ENCODE results near the gene FXN.
"Not testable (repeated sequence)": the region's sequence is repeated elsewhere in the genome, so short reads cannot be mapped to it uniquely, and the experiment has no call there.

FXN gene

GRCh38 chr9:69071059-69071458, 35.5 kb downstream of the FXN start:
- DNase-seq = no peak

GRCh38 chr9:69073103-69073502, 37.6 kb downstream of the FXN start:
- DNase-seq = no peak

DNA sequence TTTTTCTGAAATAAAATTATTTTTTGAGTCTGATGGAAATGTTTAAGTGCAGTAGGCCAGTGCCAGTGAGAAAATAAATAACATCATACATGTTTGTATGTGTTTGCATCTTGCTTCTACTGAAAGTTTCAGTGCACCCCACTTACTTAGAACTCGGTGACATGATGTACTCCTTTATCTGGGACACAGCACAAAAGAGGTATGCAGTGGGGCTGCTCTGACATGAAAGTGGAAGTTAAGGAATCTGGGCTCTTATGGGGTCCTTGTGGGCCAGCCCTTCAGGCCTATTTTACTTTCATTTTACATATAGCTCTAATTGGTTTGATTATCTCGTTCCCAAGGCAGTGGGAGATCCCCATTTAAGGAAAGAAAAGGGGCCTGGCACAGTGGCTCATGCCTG, 39.2 kb downstream of the FXN start:
- DNase-seq = no peak

DNA sequence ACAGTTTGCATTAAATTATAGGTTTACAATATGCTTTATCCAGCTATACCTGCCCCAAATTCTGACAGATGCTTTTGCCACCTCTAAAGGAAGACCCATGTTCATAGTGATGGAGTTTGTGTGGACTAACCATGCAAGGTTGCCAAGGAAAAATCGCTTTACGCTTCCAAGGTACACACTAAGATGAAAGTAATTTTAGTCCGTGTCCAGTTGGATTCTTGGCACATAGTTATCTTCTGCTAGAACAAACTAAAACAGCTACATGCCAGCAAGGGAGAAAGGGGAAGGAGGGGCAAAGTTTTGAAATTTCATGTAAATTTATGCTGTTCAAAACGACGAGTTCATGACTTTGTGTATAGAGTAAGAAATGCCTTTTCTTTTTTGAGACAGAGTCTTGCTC, 41.0 kb downstream of the FXN start:
- no peak for DNase-seq

DNA sequence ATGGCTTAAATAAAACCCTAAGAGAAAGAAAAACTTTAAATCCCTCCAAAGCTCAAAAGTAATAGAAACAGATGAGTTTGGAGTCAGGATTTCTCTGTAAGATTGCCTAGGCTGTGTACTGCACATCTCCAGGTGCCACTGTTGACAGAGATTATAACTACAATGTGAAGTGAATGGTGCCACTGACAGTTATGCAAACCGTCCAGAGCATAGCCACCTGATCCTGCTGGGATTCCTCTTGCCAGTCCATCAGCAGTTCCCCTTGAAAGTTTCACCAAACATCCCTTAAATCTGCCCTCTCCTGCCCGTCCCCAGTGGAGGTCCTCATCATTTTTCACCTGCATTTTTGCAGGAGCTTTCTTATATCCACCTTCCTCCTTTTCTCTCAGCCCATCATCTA, 42.5 kb downstream of the FXN start:
- no peak for DNase-seq

GRCh38 chr9:69078581-69078980, 43.0 kb downstream of the FXN start:
- DNase-seq = no peak

DNA sequence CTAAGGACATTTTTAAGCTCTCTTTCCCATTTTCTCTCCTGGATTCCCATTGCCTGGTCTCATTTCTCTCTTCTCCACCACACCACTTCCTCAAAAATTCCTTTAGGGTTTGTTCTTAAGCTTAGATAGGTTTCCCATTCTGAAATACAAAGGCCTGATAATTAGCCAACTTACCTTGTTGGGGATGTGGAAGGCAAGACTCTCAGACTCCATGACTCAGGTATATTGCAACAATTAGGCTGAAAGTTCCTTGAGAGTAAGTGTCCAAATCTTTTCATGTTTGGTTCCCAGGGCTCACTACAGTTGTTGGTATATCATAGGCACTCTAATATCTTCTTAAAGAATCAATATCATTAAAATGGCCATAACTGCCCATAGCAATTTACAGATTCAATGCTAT, 43.6 kb downstream of the FXN start:
- DNase-seq = no peak

GRCh38 chr9:69081261-69081660, 45.7 kb downstream of the FXN start:
- no peak for DNase-seq

DNA sequence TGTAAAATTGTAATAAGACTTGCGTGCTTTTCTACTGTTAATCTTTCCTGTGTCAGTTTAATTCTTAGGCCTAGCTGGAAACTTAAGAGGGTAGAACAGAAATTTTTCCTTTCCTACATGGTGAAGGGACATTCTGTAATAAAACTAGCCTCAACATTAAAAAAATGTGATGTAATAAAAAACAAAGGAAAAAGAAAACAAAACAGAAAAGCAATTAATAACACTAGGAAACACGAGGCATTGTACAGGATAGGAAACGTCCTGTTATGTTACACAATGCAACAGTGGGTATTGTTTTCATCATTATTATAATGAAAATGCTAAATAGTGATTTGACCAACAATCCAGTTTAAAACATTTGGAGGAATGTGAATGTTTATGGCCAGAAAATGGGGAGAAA, 47.8 kb downstream of the FXN start:
- DNase-seq = no peak

- DNase-seq = no peak
These were observed 50.2 kb downstream of the FXN start for GRCh38 chr9:69085569-69086283.

DNA sequence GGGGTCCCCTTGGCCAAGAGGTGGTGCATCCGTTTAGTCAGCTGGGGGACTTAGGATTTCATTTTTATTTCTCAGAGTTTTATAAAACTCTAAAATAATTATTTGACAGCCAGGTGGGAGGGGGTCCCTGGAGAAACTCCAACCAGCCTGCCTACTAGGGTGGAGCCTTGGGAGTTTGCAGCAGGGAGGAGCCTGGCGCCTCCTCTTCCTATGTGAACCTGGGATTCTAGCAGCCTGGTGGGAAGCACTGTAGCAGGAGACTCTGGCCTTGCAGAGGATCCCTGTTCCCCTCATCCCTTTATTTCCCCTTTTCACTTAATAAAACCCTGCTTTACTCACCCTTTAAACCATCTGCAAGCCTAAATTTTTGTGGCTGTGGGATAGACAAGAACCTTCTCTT, 50.8 kb downstream of the FXN start:
- no peak for DNase-seq

GRCh38 chr9:69086769-69087168, 51.2 kb downstream of the FXN start:
- DNase-seq = no peak

GRCh38 chr9:69089082-69089481, 53.5 kb downstream of the FXN start:
- no peak for DNase-seq

DNA sequence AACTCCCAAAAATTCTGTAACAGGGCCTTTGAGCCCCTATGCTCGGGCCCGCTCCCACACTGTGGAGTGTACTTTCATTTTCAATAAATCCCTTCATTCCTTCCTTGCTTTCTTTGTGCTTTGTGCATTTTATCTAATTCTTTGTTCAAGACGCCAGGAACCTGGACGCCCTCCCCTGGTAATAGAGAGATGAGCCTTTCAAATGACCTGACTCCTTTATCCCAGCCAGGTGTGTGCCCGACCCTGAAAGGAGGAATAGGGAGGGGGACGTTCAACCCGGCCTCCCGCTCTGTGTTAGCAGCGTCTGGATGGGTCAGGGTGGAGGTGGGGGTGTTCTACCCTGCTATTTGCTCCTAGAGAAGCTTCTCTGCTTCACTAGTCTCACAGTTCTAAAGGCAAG, 53.9 kb downstream of the FXN start:
- no peak for DNase-seq

DNA sequence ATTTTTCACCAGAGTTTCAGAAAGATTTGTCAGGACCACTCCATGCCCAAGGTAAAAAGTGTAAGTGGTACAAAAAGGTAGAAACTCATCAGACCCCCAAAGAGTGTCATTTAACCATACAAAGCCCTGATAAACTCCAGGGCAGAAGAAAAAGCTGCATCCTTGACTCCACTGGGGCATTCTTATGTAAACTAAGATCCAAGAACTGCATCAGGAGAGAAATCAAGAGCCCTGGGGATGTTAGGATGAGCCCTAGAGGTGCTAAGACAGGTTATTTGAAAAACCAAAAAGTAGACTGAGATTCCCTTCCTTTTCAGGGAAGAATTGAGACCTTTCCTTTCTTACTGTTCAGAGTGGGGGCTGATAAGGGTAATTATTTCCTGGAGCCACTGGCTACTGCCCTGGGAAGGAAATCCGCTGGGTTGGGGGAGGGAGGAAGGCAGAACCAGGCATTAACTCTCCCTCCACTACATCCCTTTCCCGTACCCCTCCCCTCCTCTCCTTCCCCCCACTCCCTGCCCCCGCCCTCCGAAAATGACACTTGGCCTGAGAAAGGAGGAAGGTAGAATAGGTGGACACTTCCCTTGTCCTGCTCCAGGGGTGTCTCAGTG, 54.7 kb downstream of the FXN start:
- no peak for DNase-seq

GRCh38 chr9:69090946-69091345, 55.4 kb downstream of the FXN start:
- DNase-seq = no peak

DNA sequence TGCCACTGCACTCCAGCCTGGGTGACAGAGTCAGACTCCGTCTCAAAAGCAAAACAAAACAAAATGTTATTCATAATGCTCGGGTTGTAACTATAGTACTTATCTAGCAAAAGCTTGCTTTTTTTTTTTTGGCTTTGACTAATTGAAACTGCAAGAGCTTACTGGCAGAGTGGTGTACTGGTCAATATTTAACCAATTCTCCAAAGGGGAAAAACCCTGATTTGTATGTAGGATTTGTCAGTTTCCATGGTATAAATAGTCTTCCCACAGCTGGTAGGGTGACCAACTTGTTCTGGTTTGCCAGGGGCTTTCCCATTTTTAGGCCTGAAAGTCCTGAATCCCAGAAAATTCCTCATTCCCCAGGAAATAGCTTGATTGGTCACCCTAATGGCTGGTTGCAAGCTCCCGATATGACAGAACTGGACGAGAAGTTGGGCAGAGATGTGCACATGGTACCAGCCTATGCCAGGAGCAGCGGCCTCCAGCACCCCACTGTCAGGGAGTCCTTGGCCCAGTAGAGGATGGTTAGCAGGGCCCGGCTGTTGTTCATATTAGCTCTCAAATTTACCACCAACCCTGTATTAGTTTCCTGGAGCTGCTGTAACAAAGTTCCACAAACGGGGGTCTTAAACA, 58.0 kb downstream of the FXN start:
- DNase-seq = no peak

DNA sequence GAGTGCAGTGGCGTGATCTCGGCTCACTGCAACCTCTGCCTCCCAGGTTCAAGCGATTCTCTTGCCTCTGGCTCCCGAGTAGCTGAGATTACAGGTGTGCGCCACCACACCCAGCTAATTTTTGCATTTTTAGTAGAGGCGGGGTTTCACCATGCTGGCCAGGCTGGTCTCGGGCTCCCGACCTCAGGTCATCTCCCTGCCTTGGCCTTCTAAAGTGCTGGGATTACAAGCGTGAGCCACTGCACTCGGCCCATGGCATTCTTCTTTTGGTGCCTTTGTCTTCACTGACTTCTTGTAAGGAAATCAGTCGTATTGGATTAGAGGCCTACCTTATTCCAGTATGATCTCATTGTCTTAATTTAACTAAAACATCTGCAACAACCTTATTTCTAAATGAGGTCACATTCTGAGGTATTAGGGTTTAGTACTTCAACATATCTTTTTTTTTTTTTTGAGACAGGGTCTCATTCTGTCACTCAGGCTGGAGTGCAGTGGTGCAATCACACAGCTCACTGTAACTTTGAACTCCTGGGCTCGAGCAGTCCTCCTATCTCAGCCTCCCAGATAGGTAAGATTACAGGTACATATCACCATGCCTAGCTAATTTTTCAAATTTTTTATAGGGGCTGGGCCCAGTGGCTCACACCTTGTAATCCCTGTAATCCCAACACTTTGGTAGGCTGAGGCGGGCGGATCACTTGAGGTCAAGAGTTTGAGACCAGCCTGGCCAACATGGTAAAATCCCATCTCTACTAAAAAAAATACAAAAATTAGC, 59.0 kb downstream of the FXN start:
- not testable (repeated sequence) for DNase-seq

- no peak for DNase-seq
These were observed 61.5 kb downstream of the FXN start for GRCh38 chr9:69097064-69097463.

DNA sequence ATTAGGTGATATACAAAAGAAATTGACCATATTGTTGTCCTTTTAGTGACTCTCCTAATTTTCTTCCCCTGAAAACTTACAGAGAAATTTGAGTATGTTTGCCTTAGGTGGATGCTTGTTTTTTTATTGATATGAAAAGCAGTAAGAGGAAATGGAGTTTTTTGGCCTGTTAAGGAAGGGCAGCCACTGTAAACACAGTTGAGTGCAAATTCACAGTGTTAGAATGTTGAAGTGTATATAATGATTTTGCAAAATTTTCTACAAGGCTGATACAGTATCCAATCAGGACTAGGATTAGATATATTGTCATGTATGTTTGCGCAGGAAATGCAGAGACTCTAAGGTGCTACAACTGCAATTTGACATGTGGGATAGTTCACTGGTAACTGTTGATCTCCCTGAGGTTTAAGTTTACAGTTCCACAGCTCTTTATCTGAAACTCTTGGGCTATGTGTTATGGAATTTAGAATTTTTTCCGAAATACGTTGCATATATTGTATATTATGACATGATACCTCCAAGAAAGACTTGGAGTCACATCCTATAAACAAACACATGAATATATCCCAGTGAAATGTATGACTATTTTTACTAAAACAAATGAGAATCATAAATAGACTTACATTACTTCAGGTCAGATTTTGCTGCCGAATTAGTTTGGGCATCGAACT, 62.5 kb downstream of the FXN start:
- no peak for DNase-seq

DNA sequence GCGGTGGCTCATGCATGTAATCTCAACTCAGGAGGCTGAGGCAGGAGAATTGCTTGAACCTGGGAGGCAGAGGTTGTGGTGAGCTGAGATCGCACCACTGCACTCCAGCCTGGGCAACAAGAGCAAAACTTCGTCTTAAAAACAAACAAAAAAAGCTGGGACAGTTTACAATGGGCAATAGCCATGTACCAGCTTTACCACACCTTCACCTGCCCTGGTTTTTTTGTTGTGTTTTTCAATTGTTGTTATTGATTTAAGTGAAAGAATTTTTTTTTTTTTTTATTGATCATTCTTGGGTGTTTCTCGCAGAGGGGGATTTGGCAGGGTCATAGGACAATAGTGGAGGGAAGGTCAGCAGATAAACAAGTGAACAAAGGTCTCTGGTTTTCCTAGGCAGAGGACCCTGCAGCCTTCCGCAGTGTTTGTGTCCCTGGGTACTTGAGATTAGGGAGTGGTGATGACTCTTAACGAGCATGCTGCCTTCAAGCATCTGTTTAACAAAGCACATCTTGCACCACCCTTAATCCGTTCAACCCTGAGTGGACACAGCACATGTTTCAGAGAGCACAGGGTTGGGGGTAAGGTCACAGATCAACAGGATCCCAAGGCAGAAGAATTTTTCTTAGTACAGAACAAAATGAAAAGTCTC, 67.9 kb downstream of the FXN start:
- DNase-seq = not testable (repeated sequence)

DNA sequence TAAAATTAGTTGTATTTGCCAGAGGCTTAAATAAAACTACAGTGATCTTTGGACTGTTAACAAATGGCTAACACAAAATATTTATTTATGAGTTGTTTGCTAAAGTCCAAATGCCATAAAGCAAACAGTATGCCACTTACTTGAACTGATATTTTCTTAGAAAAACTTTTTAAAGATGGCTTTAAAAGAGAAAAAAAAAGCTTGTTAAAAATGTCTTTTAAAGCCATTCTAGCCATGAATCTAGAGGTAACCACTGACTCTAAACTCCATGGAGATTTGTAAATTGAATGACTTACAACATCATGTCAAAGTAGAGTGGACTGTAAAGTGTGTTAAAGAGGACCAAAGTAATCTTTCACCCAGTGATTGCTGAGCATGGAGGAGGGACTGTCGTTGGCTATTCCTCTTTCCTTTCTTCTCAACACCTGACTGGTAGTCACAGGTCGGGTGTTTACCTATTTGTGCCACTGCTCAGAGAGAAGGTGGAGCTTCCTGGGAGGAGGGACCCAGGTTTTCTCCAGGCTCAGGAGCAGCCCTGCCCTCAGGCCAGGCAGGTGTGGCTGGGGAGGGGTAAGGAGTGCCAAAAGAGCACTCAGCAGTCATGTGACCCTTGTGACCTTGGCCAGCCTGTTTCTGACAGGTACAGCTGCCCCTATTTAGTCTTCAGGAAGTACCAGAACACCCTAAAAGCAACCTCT, 69.4 kb downstream of the FXN start:
- DNase-seq = no peak

All from stimulated activated CD4-positive, alpha-beta T cell treated with anti-CD3 and anti-CD28 coated beads, Interleukin-4, amount 100 ng/mL, for 24 hours (primary cell).